Measurements from ENCODE around the gene TRMT44. TPM values are rescaled to one million over a fixed set of nuclear protein-coding genes. Genes with fewer than 3 reads are reported as not detected.

The TRMT44 gene
- total RNA-seq, 4 donors from 2014 or later: 18.1 to 28.3 (median 23.1) TPM

GRCh38 chr4:8407316-8407715 is 33.3 kb upstream of the TRMT44 start:
- no peak for TF ChIP-seq CTCF (IDR thresholded peaks at IDR 0.05)
- no peak for DNase-seq (ENCODE audit: low spot score)
- no peak for ATAC-seq (ENCODE audit: low FRiP score)

- no peak for DNase-seq (ENCODE audit: low spot score)
- ATAC-seq (ENCODE audit: low FRiP score): no peak
Observed at GRCh38 chr4:8407756-8408155, 32.8 kb upstream of the TRMT44 start.

GRCh38 chr4:8409264-8410065 is 31.1 kb upstream of the TRMT44 start:
- DNase-seq (ENCODE audit: low spot score): no peak
- no peak for TF ChIP-seq CTCF (IDR thresholded peaks at IDR 0.05)

More at GRCh38 chr4:8407756-8408155, 32.8 kb upstream of the TRMT44 start:
- TF ChIP-seq CTCF (IDR thresholded peaks at IDR 0.05): no peak

GRCh38 chr4:8410066-8410625 is 30.4 kb upstream of the TRMT44 start:
- no peak for TF ChIP-seq CTCF (IDR thresholded peaks at IDR 0.05)
- no peak for ATAC-seq (ENCODE audit: low FRiP score)
- no peak for DNase-seq (ENCODE audit: low spot score)

More at GRCh38 chr4:8409264-8410065, 31.1 kb upstream of the TRMT44 start:
- ATAC-seq (ENCODE audit: low FRiP score): peak; percentile 12

- TF ChIP-seq CTCF (IDR thresholded peaks at IDR 0.05): no peak
- DNase-seq (ENCODE audit: low spot score) (no peak), ATAC-seq (ENCODE audit: low FRiP score) (peak; percentile 81)
Observed at GRCh38 chr4:8410641-8411271, 29.8 kb upstream of the TRMT44 start.

GRCh38 chr4:8411351-8412180 is 29.0 kb upstream of the TRMT44 start:
- DNase-seq (ENCODE audit: low spot score) (no peak), ATAC-seq (ENCODE audit: low FRiP score) (no peak)
- TF ChIP-seq CTCF (IDR thresholded peaks at IDR 0.05): no peak

All from omental fat pad (tissue), 4 donors.